T-helper 22 cell (primary cell): Measurements from ENCODE around the gene TNFRSF12A.

Source experiments
- DNase-seq: peaks from one replicate; pipeline ENCODE4 v3.0.0-alpha.2; 2020; ENCODE audit warnings: low read depth

The TNFRSF12A gene

DNA sequence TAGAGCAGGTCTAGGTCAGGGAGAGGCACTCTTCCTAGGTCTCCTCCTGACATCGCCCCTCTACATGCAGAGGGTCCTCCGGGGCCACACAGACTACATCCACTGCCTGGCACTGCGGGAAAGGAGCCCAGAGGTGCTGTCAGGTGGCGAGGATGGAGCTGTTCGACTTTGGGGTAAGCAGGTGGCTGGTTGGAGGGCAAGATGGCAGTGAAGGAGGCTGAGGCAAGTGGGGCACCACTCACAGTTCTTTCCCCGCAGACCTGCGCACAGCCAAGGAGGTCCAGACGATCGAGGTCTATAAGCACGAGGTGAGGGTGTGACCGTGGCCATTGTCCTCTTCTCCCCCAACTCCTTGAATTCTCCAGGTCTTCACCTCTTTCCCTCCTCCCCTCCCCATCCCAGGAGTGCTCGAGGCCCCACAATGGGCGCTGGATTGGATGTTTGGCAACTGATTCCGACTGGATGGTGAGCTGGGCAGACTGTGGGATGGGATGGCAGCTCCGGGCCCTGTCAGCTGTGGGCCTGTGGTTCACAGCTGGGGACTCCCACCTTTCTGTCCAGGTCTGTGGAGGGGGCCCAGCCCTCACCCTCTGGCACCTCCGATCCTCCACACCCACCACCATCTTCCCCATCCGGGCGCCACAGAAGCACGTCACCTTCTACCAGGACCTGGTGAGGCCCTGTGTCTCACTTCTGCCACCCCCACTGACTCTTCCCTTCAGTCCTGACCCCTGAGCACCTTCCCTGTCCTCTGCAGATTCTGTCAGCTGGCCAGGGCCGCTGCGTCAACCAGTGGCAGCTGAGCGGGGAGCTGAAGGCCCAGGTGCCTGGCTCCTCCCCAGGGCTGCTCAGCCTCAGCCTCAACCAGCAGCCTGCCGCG is 6.7 kb downstream of the TNFRSF12A start:
- DNase-seq, result no peak

DNA sequence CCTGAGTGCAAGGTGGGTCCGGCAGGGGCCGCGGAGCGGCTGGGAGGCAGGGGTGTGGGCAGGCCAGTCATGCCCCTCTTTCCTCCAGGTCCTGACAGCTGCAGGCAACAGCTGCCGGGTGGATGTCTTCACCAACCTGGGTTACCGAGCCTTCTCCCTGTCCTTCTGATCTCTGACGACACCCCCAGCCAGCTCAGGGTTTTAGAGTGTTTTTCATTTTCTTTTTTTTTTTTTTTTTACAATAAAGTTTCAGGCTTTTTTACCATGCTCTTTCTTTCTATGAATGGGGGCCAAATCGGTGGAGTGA is 7.3 kb downstream of the TNFRSF12A start:
- no peak for DNase-seq

DNA sequence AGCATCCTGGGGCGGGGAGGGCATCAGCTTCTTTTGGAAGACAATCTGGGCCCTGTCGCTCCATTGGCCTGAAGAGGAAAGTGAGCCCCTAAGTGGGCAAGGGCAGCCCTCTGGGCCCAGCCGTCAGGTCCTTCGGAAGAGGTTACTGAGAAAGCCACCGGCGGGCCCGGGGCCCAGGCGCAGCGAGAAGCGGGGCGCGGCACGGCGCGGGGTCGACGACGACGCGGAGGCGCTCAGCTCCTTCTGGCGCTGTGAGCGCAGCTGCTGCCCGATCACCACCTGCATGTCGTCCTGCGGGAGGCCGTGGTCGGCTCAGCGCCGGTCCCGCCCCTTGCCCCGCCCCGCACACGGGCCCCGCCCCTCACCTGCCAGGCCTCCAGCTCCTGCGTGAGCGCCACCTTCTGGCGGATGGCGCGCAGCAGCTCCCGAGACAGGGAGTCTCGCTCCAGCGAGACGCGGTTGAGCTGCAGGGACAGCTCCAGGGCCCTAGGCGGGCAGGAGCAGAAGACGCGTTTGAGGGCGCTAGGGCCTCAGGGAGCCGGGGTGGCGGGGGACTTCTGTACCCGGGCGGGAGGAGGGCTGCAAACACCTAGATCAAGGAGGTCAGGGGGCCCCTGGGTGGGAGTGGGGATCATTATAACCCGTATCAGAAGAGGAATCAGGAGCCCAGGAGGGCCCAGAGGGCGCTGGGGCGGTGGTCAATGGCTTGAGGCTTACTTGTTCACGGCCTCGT is 8.0 kb downstream of the TNFRSF12A start:
- DNase-seq, result peak; percentile 74

DNA sequence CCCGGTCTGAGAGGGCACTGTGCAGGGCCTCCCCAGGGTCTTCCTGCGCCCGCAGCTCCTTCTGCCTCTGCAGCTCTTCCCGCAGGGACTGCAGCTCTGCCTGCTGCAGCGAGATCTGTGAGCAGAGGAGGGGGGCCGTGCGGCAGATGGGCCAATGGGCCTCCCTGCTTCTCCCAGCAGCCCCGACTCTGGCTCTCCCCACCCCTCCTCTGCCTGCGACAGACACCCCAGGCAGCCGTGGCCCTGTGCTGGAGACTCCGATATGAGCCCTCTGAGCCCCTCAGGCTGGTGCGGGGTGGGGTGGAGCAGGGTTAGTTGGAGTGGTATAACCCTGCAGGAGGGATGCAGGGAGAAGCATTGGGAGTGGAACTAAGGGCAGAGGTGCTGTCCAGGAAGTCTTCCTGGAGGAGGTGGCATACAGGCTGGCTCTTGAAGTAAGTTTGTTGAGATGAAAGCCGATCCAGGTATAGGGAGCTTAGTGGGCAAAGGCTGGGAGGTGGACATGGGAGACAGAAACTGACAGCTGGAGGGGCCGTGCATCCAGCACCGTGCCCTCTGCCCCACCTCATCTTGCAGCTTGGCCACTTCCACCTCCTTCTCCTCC is 8.7 kb downstream of the TNFRSF12A start:
- DNase-seq, result no peak

DNA sequence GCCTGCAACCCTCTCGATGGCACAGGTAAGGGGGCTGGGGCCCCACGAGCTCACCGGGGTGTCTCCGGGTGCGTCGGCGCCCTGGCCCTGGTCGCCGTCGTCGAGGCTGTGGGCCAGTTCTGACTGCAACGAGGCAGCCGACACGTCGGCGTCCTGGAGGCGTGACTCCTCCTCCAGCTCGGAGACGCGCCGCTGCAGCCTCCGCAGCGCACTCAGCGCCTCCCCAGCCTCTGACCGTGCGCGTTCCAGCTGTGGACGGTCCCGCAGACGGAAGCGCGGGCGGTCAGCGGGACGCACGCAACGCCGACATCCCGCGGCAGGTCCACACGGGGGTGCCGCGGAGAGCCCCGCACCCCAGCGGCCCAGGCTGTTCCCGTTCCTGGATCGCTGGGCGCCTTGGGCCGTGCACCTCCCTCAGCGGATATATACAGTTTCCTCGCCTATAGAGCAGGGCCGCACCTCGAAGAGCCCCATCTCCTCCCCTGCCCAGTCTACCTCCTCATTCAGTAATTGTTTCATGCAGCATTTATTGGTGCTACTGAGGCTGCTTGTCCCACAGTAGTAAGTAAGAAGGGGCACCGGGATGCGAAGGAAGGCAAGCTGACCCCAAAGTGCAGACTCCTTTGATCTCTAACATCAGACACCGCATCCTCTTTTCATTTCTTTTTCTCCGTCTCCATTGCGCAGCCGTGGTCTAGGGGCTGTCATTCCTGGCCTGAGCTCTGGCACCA is 9.5 kb downstream of the TNFRSF12A start:
- DNase-seq, result no peak

DNA sequence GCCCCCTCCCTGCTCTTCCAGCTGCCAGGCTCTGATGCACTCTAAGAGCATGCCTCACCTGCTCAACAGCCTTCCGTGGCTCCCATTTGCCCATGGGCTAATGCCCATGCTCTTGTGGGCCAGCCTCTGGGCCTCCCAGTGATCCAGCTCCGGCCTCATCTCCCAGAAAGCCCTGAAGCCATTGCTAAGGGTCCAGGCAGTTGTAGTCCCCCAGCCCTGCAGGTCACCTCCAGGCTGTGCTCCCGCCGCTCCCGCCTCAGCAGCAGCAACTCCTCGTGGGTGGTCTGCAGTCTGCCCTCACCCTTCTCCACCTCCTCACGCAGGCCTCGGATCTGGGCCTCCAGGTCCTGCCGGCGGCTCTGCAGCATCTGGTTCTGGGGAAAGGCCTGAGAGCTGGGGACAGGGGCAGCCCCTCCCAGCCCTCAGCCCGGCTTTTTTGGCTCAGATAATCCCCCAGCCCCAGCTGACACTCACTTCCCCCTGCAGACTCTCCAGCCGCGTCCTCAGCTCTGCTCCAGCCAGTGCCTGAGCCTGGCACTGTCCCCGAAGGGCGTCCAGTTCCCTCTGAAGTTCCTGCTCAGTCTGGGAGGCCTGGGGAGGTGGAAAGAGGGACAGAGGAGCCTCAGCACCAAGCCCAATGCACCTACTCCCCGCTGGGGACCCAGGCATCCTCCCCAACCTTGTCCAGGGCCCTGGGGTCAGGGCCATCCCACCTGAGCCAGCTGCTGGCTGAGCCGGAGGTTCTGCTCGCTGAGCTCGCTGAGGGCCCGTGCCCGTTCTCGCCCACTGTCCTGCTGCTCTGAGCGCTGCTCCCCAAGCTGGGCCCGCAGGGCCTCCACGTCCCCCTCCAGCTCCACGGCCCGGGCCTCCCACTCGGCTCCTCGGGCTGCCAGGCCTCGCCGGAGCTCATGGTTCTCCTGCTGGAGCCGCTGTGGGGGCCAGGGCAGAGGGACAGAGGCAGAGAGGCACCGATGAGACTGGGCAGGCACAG is 10.3 kb downstream of the TNFRSF12A start:
- no peak for DNase-seq

DNA sequence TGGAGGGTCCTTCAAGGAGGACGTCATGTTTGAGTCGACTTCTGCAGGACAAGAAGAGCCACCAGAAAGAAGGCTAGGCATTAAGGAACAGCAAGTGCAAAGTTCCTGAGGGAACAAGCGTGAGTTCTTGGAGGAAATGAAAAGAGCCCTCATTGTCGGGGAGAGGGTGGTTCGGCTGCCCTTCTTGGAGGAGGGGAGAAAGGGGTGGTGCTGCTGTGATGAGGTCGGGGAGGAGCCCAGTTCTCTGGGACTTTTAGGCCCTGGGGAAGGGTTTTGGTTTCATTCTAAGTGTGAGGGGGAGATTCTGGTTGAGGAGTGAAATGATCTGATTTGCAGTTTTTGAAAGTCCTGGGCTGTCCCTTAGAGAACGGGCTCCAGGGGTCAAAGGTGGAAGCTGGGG is 12.5 kb downstream of the TNFRSF12A start:
- no peak for DNase-seq

DNA sequence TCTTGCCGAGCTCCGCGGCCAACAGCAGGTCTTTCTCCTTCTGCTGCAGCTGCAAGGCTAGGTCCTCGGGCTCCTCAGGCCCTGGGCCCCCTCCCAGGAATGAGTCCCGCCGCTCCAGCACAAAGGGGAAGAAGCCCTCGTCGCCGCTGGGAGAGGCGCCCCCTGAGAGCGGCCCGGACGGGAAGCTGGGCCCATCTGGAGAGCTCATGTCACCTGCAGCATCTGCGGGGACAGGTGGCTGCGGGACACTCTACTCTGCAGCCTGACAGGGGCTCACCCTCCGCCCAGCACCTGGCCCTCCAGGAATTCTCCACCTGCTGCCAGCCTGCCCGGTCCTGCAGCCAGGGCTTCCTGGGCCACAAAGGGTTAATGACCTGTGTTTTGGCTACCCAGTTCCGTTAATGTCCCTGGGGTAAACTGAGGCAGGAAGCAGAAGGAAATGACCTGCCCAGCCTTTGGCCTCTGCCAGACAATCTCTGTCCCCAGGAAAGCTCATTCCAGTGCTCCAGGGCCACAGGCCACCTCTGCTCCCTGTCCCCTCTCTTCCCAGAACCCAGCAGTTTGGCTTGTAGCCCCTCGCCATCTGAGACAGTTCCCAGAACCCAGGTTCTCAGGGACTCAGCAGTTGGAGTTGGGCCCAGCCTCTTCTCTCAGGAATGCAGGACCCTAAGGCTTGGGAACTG is 15.3 kb downstream of the TNFRSF12A start:
- no peak for DNase-seq

DNA sequence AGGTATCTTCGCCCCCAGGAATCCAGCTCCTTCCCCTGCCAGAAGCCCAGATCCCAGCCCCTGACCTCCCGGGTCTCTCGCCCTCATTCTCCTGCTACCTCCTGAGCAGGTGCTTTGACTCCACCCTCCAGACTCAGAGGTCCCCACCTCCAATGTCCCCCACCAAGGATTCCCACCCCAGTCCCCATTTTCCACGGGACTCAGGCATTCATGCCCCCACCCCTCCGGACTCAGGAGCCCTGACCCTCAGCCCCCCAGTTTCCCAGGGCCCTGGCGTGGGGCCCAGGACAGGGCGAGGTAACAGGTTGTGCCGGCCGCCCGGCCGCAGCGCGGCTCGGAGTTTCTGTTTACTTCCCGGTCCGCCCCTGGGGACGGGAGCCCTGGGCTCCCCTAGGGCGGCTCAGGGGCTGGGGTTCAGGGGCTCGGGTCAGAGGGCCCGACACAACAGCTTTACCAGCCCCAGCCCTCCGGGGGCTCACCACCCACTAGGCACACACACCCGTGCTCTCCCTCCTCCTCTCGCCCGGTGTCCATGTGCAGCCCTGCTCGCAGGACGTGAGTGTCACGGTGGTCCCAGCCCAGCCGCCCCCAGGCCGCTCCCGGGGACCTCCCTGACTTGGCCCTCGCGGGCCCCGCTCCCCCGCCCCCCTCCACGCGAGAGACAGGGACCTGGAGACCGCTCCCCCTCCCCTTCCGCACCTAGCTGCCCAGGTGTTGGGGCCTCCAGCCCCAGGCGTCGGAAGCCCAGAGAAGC is 16.0 kb downstream of the TNFRSF12A start:
- no peak for DNase-seq

DNA sequence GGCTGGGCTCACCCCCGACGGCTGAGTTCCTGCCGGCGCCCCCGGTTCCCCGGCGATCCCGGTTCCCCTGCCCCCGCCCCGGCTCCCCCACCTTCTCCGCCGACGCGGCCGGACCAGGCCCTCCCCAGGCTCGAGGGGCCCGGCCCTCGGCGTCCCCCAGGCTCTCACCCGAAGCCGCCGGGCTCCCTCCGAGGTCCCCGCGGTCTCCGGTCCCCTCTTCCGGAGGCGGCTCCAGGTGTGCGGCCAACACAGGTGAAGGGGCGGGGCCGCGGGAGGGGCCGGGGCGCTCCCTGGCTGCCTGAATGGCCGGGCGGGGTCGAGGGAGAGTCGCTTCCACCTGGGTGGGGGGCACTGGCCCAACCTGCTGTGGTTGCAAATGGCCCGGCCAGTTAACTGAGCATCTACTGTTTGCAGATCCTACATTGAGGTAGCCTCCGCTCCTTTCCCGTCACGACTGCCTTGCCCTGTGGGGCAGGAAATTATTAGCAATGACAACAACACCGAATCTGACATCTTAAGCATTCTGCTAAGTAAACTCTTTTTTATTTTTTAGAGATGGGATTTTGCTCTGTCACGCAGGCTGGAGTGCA is 16.7 kb downstream of the TNFRSF12A start, which contains the start of gene BICDL2:
TSS of gene BICDL2 (minus strand) at position 219 of the 590 bp plus-strand sequence. CDS start 1,448 bp downstream, outside the sequence.
- DNase-seq, result no peak

DNA sequence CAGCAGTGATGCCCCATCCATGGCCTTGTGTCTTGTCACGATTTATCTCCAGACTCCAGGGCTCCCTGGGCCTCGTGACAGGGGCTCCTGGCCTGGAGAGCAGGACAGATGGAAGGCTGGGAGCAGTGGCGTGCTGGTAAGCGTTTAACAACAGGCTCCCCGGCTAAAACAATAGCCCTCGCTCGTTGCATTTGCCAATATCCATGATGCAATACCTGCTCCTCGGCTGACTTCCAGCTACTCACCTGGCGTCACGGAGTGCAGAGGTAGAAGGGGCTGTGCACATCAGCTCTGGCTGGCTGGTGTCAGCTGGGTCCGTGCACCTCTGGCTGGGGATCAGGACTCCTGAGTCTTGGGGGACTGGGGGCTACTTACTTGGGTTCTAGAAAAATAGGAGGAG is 18.1 kb downstream of the TNFRSF12A start:
- DNase-seq, result no peak

DNA sequence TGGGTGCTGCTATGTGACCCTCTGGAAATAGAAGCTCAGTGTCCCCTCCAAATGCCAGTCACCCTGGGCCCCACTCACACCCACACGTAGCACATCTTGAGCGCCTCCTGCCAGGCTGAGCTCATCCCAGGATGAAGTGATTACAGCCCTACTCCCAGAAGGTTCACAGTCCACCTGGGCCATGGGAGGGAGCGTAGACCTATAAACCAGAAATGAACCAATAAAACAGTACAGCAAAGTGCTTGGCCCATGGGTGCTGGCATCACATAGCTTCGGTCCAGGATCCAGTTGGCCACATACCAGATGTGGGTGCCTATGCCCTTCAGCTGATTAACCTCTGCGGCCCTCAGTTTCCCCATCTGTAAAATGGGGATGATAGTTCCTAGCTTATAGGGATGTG is 18.7 kb downstream of the TNFRSF12A start:
- no peak for DNase-seq

DNA sequence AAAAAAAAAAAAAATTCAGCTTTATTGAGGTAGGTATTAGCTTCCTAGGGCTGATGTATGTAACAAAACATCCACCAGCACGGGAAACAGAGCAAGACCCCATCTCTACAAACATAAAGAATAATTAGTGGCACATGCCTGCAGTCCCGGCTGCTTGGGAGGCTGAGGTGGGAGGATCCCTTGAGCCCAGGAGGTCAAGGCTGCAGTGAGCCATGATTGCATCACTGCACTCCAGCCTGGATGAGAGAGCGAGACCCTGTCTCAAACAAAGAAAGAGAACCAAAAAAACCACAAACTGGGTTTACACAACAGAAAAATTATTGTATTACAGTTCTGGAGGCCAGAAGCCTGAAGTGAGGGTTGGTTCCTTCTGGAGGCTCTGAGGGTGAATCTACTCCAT is 22.2 kb downstream of the TNFRSF12A start:
- no peak for DNase-seq

DNA sequence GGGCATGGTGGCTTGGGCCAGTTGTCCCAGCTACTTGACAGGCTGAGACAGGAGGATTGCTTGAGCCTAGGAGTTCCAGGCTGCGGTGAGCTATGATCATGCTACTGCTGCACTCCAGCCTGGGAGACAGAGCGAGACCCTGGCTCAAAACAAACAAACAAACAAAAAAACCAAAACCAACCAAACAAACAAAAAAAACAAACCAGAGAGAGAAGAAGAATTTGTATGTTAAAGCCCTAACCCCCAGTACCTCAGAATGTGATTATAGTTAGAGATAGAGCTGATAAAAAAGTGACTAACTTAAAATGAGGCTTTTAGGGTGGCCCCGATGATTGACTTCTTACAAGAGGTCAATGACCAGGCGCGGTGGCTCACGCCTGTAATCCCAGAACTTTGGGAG is 24.5 kb downstream of the TNFRSF12A start:
- DNase-seq, result no peak

DNA sequence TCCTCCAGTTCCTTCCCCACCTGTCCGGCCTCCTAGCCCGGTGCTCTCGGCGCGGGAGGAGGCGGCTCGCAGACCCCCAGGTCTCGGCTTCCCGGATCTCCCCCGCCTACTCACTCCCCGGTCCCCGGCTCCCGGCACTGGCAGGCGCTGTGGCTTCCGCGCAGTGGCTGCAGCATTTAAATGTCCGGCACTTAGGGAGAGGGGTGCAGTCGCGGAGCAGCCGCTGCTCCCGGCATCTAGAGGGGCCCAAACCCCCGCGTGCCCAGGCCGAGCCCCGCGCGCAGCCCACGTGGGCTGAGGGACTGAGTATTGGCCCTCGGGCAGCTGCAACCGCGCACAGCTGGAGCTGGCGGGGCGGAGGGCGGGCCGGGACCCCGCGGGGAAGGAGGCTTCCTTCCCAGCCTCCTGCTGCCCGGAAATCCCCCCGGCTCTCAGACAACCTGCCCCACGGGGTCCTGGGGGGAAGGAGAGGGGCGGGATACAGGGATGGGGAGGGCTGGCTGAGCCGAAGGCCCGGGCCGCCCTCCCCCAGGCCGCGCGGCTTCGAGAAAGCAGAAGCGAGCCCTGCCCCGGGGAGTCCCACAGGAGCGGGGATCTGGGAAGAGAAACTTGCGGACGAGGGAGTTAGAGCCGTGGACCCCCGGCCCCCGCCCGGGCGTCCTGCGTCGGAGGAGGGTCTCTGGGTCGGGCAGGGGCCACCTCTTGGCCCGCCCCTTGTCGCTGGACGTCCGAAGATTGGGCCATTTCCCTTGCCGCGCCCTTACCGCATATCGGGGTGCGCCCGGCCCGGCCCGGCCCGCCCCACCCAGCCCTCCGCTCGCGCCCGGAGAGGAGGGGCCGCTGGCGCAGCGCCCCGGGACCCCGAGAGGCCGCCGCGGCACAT is 25.8 kb downstream of the TNFRSF12A start, which contains the start of gene MMP25:
TSS of gene MMP25 (plus strand) at position 804 of the 883 bp plus-strand sequence. CDS start 357 bp downstream, outside the sequence.
- DNase-seq, result no peak

DNA sequence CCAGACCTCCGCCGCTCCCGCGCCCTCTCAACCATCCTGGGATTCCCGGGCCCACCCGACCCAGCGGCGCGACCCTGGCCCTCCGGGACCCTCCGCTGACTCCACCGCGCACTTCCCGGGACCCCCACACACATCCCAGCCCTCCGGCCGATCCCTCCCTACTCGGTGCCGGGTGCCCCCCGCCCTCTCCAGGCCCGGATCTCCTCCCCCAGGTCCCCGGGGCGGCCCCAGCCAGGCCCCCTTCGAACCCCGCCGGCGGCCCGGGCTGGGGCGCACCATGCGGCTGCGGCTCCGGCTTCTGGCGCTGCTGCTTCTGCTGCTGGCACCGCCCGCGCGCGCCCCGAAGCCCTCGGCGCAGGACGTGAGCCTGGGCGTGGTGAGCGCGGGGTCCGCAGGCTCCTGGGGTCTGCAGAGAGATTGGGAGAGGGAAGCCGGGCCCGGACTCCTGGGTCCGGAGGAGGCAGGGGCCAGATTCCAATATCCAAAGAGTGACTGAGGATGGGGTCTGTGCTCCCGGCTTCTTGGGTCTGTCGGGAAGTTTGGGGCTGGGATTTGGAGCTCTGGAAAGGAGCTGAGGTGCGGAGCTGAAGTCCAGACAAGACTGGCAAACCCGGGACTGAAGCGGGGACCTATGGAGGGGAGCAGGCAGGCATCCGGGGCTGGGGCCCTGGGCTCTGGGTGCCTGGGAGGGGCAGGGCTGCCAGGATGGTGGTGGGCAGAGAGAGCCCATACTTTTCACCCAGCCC is 26.6 kb downstream of the TNFRSF12A start:
- no peak for DNase-seq

DNA sequence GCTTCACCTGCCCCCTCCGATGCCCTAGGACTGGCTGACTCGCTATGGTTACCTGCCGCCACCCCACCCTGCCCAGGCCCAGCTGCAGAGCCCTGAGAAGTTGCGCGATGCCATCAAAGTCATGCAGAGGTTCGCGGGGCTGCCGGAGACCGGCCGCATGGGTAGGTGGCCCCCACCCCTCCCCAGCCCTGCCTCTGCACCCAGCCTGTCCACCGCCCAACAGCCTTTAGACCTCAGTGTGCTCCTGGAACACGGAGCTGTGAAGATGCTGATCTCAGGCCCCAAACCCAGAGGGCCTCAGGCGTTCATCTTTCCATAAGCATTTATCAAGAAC is 27.2 kb downstream of the TNFRSF12A start:
- no peak for DNase-seq
